Transverse colon (tissue), 3 donors: Measurements from ENCODE around the gene APOB.

Experiments used
- EP300 ChIP-seq: sonication (generic); formaldehyde crosslinking; IDR thresholded peaks from one replicate; pipeline ENCODE4 v1.6.1; 2017; ENCODE audit warnings: antibody characterized with exemption, low read depth
- TF ChIP-seq, protein P1 (sequence below), 5 experiments: fragments of 200-600 bp in 3 of 5; fragments of 450-650 bp in 2 of 5; sonication (generic) in 3 of 5; IDR thresholded peaks; 1 replicate in 2 of 5; 2 replicates in 3 of 5; pipeline ENCODE4 v1.5.1; 2016 to 2017; ENCODE audit warnings: antibody characterized with exemption in 5 of 5, inconsistent platforms in 3 of 5, mild to moderate bottlenecking in 2 of 5, moderate library complexity in 1 of 5

DNA sequence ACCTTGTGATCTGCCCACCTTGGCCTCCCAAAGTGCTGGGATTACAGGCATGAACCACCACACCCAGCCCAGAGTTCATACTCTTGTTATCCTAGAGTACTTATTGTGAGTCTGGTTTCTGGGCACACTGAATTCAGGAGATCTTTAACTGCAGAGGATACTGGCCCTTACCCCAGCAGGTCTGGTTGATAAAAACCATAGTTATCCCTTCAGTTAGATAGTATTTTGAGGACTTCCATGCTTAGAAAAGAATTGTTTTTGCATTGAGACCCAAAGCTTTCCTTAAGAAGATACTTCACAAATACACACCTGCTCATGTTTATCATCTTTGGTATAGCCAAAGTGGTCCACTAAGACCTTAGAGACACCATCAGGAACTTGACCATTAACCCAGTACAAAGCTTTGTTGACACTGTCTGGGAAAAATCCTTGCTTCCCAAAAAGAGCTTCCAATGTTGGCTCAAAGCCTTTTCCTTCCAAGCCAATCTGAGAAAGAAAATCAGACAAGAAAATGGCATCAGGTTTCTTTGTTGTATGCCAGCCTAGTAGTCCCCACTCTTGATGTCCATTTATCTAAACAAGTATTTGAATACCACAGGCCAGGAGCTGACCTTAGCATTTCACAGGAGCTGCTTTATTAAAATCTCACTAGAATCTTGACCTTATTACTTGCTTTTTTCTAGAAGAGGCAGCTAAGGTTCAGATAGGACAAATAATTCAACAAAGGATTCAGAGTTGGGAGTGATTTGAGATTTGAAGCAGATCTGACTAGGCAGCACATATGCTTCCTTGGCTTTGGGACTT is 17.2 kb downstream of the APOB start:
- TF ChIP-seq, protein P1, sequence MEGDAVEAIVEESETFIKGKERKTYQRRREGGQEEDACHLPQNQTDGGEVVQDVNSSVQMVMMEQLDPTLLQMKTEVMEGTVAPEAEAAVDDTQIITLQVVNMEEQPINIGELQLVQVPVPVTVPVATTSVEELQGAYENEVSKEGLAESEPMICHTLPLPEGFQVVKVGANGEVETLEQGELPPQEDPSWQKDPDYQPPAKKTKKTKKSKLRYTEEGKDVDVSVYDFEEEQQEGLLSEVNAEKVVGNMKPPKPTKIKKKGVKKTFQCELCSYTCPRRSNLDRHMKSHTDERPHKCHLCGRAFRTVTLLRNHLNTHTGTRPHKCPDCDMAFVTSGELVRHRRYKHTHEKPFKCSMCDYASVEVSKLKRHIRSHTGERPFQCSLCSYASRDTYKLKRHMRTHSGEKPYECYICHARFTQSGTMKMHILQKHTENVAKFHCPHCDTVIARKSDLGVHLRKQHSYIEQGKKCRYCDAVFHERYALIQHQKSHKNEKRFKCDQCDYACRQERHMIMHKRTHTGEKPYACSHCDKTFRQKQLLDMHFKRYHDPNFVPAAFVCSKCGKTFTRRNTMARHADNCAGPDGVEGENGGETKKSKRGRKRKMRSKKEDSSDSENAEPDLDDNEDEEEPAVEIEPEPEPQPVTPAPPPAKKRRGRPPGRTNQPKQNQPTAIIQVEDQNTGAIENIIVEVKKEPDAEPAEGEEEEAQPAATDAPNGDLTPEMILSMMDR (IDR thresholded peaks at IDR 0.05): no peak
- TF ChIP-seq EP300: no peak
